H1 (cell line): ENCODE results near the gene CCDC183. TPM values are rescaled to one million over a fixed set of nuclear protein-coding genes. Genes with fewer than 3 reads are reported as not detected.

Experiments
- CTCF ChIA-PET: fragments of 300-600 bp; sonication (Branson Sonifier 250); formaldehyde crosslinking; loops from one replicate; lab custom pipeline; 2021; ENCODE audit not compliant: partially characterized antibody; lab: Charles Lee
- POLR2A ChIA-PET: fragments of 300-600 bp; sonication (Branson Sonifier 250); formaldehyde crosslinking; loops from one replicate; lab custom pipeline; 2021; ENCODE audit warnings: inconsistent platforms; ENCODE audit not compliant: partially characterized antibody; lab: Charles Lee
- DNase-seq, 2 experiments: peaks; one replicate each; pipeline versions ENCODE4 v3.0.0 to v3.0.0-alpha.2; 2010 to 2022; ENCODE audit warnings: low spot score in 2 of 2, low read depth in 1 of 2, mixed read lengths in 1 of 2
- FAIRE-seq: peaks from 2 replicates; lab custom pipeline; 2011; peaks lifted over from hg19 to GRCh38; lab: Jason Lieb, UNC
- H2AFZ ChIP-seq: 2 replicates; pipeline ENCODE4 v1.8.1; 2012; ENCODE audit warnings: low read length, inconsistent platforms
- H2AK5ac ChIP-seq: 2 replicates; pipeline ENCODE4 v1.6.1; 2013; ENCODE audit warnings: low read depth, low read length
- H2BK120ac ChIP-seq: replicated peaks from 2 replicates; pipeline ENCODE3; 2013; ENCODE audit warnings: low read depth, low read length, inconsistent platforms
- H2BK12ac ChIP-seq: 2 replicates; pipeline ENCODE4 v1.6.1; 2013; ENCODE audit warnings: low read depth, low read length
- H2BK15ac ChIP-seq: 2 replicates; pipeline ENCODE4 v1.6.1; 2013; ENCODE audit warnings: low read length
- H2BK20ac ChIP-seq: 2 replicates; pipeline ENCODE4 v1.6.1; 2013; ENCODE audit warnings: low read length
- H2BK5ac ChIP-seq: 2 replicates; pipeline ENCODE4 v1.6.1; 2013; ENCODE audit warnings: low read depth, low read length
- H3K14ac ChIP-seq: 2 replicates; pipeline ENCODE4 v1.6.1; 2013; ENCODE audit warnings: inconsistent platforms; ENCODE audit not compliant: insufficient read length
- H3K18ac ChIP-seq: 2 replicates; pipeline ENCODE4 v1.6.1; 2013; ENCODE audit warnings: low read length; ENCODE audit errors: extremely low read depth
- H3K23ac ChIP-seq: 2 replicates; pipeline ENCODE4 v1.6.1; 2013; ENCODE audit warnings: inconsistent platforms; ENCODE audit not compliant: insufficient read length
- H3K23me2 ChIP-seq: 2 replicates; pipeline ENCODE4 v1.6.1; 2013; ENCODE audit warnings: low read depth, low read length
- H3K27ac ChIP-seq: 2 replicates; pipeline ENCODE4 v1.6.1; 2011; ENCODE audit warnings: low read depth, low read length, inconsistent platforms
- H3K27me3 ChIP-seq, 4 experiments: replicated peaks in 1 of 4; 1 replicate in 1 of 4; 2 replicates in 3 of 4; pipeline versions ENCODE4 v1.6.1 to v1.8.1; 2011 to 2013; ENCODE audit warnings: low read length in 3 of 4, mild to moderate bottlenecking in 3 of 4, inconsistent platforms in 2 of 4, mixed read lengths in 2 of 4, moderate library complexity in 1 of 4; ENCODE audit not compliant: control insufficient read depth in 3 of 4, insufficient read depth in 3 of 4; ENCODE audit errors: extremely low read depth in 1 of 4
- H3K36me3 ChIP-seq, 4 experiments: 2 replicates each; pipeline versions ENCODE4 v1.6.1 to v1.8.1; 2011 to 2013; ENCODE audit warnings: mild to moderate bottlenecking in 4 of 4, low read length in 3 of 4, moderate library complexity in 2 of 4, control low read depth in 1 of 4, inconsistent platforms in 1 of 4; ENCODE audit not compliant: insufficient read depth in 4 of 4, control insufficient read depth in 2 of 4
- H3K4ac ChIP-seq: replicated peaks from 2 replicates; pipeline ENCODE3; 2013; ENCODE audit warnings: low read length, low read depth, mixed read lengths, inconsistent platforms; ENCODE audit not compliant: insufficient read length
- H3K4me1 ChIP-seq, 4 experiments: replicated peaks in 1 of 4; 1 replicate in 1 of 4; 2 replicates in 3 of 4; pipeline versions ENCODE4 v1.6.1 to v1.8.1; 2011 to 2013; ENCODE audit warnings: low read length in 3 of 4, inconsistent platforms in 2 of 4, mixed read lengths in 1 of 4; ENCODE audit not compliant: insufficient read depth in 4 of 4, control insufficient read depth in 3 of 4
- H3K4me2 ChIP-seq, 2 experiments: 2 replicates each; pipeline versions ENCODE4 v1.6.1 to v1.8.1; 2011 to 2013; ENCODE audit warnings: low read depth in 2 of 2, low read length in 2 of 2, control low read depth in 1 of 2, inconsistent platforms in 1 of 2, mild to moderate bottlenecking in 1 of 2; ENCODE audit not compliant: insufficient read depth in 1 of 2
- H3K4me3 ChIP-seq, 4 experiments: fragments of 200-600, 300-600 bp in 1 of 4; sonication (generic), shearing (Covaris generic), sonication (Bioruptor Twin) in 1 of 4; 2 replicates each; pipeline versions ENCODE4 v1.5.1 to v1.8.1; 2011 to 2016; ENCODE audit warnings: low read length in 4 of 4, low read depth in 3 of 4, control low read depth in 2 of 4, inconsistent platforms in 2 of 4, mild to moderate bottlenecking in 2 of 4, mixed read lengths in 1 of 4, moderate library complexity in 1 of 4; ENCODE audit not compliant: insufficient read depth in 2 of 4; ENCODE audit errors: extremely low read depth in 1 of 4
- H3K56ac ChIP-seq: replicated peaks from 2 replicates; pipeline ENCODE3; 2013; ENCODE audit warnings: low read depth, mild to moderate bottlenecking, mixed read lengths, low read length, inconsistent platforms; ENCODE audit not compliant: insufficient read length
- H3K79me1 ChIP-seq: 2 replicates; pipeline ENCODE4 v1.6.1; 2013; ENCODE audit warnings: low read depth, low read length, control low read depth
- H3K79me2 ChIP-seq, 2 experiments: 2 replicates each; pipeline versions ENCODE4 v1.6.1 to v1.8.1; 2012 to 2013; ENCODE audit warnings: low read length in 2 of 2, mild to moderate bottlenecking in 2 of 2, inconsistent platforms in 1 of 2; ENCODE audit not compliant: insufficient read depth in 2 of 2, control insufficient read depth in 1 of 2
- H3K9ac ChIP-seq, 4 experiments: replicated peaks in 1 of 4; 1 replicate in 1 of 4; 2 replicates in 3 of 4; pipeline versions ENCODE4 v1.6.1 to v1.8.1; 2011 to 2013; ENCODE audit warnings: low read depth in 3 of 4, low read length in 3 of 4, control low read depth in 2 of 4, mild to moderate bottlenecking in 2 of 4, moderate library complexity in 2 of 4, inconsistent platforms in 1 of 4; ENCODE audit errors: extremely low read depth in 1 of 4
- H3K9me3 ChIP-seq, 2 experiments: 2 replicates each; pipeline versions ENCODE4 v1.6.1 to v1.8.1; 2012 to 2013; ENCODE audit warnings: mild to moderate bottlenecking in 2 of 2, moderate library complexity in 2 of 2, control low read depth in 1 of 2, inconsistent platforms in 1 of 2, low read depth in 1 of 2, low read length in 1 of 2, mixed read lengths in 1 of 2; ENCODE audit not compliant: insufficient read depth in 2 of 2
- H4K20me1 ChIP-seq, 2 experiments: replicated peaks in 1 of 2; 2 replicates each; pipeline versions ENCODE3 to v1.8.1; 2011 to 2013; ENCODE audit warnings: inconsistent platforms in 2 of 2, low read length in 2 of 2, mild to moderate bottlenecking in 1 of 2; ENCODE audit not compliant: insufficient read depth in 2 of 2, control insufficient read depth in 1 of 2
- H4K5ac ChIP-seq: 2 replicates; pipeline ENCODE4 v1.6.1; 2013; ENCODE audit warnings: low read length, low read depth, mixed read lengths, inconsistent platforms; ENCODE audit not compliant: insufficient read length
- H4K8ac ChIP-seq: 2 replicates; pipeline ENCODE4 v1.8.0; 2013; ENCODE audit warnings: mild to moderate bottlenecking, moderate library complexity, low read length, inconsistent platforms; ENCODE audit not compliant: insufficient read depth; ENCODE audit errors: extremely low read depth
- H4K91ac ChIP-seq: replicated peaks from 2 replicates; pipeline ENCODE3; 2013; ENCODE audit warnings: low read length, mixed read lengths, inconsistent platforms; ENCODE audit not compliant: insufficient read length
- RNF2 ChIP-seq: fragments of 200-900, 300-1000 bp; sonication (generic); IDR thresholded peaks from 2 replicates; pipeline ENCODE4 v1.7.1; 2016; ENCODE audit warnings: borderline replicate concordance, low read depth, mild to moderate bottlenecking, antibody characterized with exemption, low read length; ENCODE audit not compliant: poor library complexity, severe bottlenecking; ENCODE audit errors: missing control alignments
- SIN3A ChIP-seq, 2 experiments: IDR thresholded peaks in 1 of 2; conservative IDR thresholded peaks in 1 of 2; 2 replicates each; pipeline ENCODE4 v1.6.1; 2011 to 2012; ENCODE audit warnings: low read length in 2 of 2, improper control_type of control experiment in 1 of 2, low read depth in 1 of 2, mild to moderate bottlenecking in 1 of 2
- TBP ChIP-seq: IDR thresholded peaks from 2 replicates; pipeline ENCODE4 v1.6.1; 2011; ENCODE audit warnings: low read depth, low read length, improper control_type of control experiment
- WGBS, 2 experiments: shearing (Covaris generic) in 1 of 2; methylation state at CpG; one replicate each; pipeline versions ENCODE4 v1.1.6 to v1.1.7; 2013 to 2015; ENCODE audit warnings: low lambda C conversion rate in 2 of 2, mixed read lengths in 2 of 2, inconsistent platforms in 1 of 2, low coverage in 1 of 2, missing lambda C conversion rate in 1 of 2; ENCODE audit not compliant: insufficient replicate concordance in 2 of 2, insufficient coverage in 1 of 2, insufficient read length in 1 of 2; ENCODE audit errors: extremely low coverage in 1 of 2, missing lambda C conversion rate in 1 of 2; 5-methylcytosine and 5-hydroxymethylcytosine counted together
- polyA plus RNA-seq, 7 experiments: library from polyadenylated mRNA; depleted of rRNA in 3 of 7; stranded (reverse) in 5 of 7; unstranded in 2 of 7; fragments of >200 nt in 5 of 7; fragments of 200-250 nt in 2 of 7; gene quantifications; 1 replicate in 5 of 7; 2 replicates in 1 of 7; 4 replicates in 1 of 7; pipeline versions ENCODE4 v1.2.1 to v1.2.3, GENCODE V29; 2011 to 2013; ENCODE audit warnings: missing spikeins in 2 of 7, mixed read lengths in 2 of 7
- total RNA-seq: library from RNA; stranded (reverse); fragmentation: NEBNext Ultra II Directional; extraction: Animal tissue kit (Norgen Biotek cat#: 25700); gene quantifications from 2 replicates; pipeline ENCODE4 v1.2.1, GENCODE V29; 2021
- TF ChIP-seq, protein P1 (sequence below), 3 experiments: IDR thresholded peaks; 1 replicate in 2 of 3; 2 replicates in 1 of 3; pipeline versions ENCODE4 v1.5.1 to v1.6.1; 2011; ENCODE audit warnings: low read length in 3 of 3, mild to moderate bottlenecking in 3 of 3, inconsistent platforms in 2 of 3, low read depth in 1 of 3, moderate library complexity in 1 of 3; ENCODE audit not compliant: insufficient read depth in 1 of 3; ENCODE audit errors: control extremely low read depth in 1 of 3

CCDC183 gene
- total and polyA plus RNA-seq, 2 of the 8 experiments (the other 6 are each of a cell fraction or from before 2014, with no cell fraction given): 0.51 to 1.6 TPM

DNA sequence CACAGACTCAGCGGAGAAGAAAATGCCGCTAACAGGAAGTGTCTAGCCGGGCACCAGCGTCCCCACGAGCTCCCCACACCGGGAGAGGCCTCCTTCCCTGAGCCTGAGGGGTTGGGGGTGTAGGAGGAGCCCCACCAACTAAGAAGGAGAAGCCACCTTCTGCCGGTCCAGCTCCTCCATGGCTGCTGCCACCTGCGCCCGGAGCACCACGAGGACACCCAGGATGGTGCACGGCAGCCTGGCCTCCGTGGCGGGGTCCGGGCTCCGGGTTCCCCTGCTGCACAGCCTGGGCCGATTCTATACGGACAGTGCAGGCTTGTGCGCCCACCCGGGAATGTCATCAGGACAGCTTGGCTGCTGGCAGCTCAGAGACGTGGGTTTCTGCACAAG lies 38.4 kb upstream of the CCDC183 start:
- Histone ChIP-seq H2BK120ac (no peak overlapping the region), H3K27ac (no peak overlapping the region), H2BK20ac (no peak overlapping the region), H2BK15ac (no peak overlapping the region), H3K14ac (no peak overlapping the region), H3K79me1 (no peaks in the 10 kb centered on the region), H4K91ac (no peak overlapping the region), H3K23me2 (no peaks in the 10 kb centered on the region; the same call in 1 of the 2 replicates), H4K8ac (no peak overlapping the region), H3K9ac (no peak overlapping the region), H3K4me1 (peaks cover 0 to 6% (median 3%) of the 10 kb centered on the region in 4 experiments; a peak in 4 of 7 replicates), H3K36me3 (no peaks in the 10 kb centered on the region), H2BK12ac (no peak overlapping the region), H4K5ac (no peak overlapping the region), H2BK5ac (no peak overlapping the region), H3K9me3 (peaks cover 0 to 6% of the 10 kb centered on the region in 2 experiments; a peak in 1 of 4 replicates), H3K18ac (no peak overlapping the region), H3K4ac (no peak overlapping the region), H3K4me2 (no peak overlapping the region), H2AK5ac (no peak overlapping the region), H4K20me1 (no peaks in the 10 kb centered on the region), H3K4me3 (no peak overlapping the region), H3K27me3 (no peaks in the 10 kb centered on the region), H2AFZ (no peak overlapping the region), H3K79me2 (no peaks in the 10 kb centered on the region), H3K56ac (no peak overlapping the region), H3K23ac (no peak overlapping the region)
- TF ChIP-seq RNF2 (peak; percentile 22), SIN3A (conservative IDR thresholded peaks at IDR 0.05 in 1 of 2, IDR thresholded peaks at IDR 0.05 in 1 of 2; ENCODE audit: low read depth in 1 of 2, low read length in 2 of 2) (no peak), TBP (no peak)
- TF ChIP-seq, protein P1, sequence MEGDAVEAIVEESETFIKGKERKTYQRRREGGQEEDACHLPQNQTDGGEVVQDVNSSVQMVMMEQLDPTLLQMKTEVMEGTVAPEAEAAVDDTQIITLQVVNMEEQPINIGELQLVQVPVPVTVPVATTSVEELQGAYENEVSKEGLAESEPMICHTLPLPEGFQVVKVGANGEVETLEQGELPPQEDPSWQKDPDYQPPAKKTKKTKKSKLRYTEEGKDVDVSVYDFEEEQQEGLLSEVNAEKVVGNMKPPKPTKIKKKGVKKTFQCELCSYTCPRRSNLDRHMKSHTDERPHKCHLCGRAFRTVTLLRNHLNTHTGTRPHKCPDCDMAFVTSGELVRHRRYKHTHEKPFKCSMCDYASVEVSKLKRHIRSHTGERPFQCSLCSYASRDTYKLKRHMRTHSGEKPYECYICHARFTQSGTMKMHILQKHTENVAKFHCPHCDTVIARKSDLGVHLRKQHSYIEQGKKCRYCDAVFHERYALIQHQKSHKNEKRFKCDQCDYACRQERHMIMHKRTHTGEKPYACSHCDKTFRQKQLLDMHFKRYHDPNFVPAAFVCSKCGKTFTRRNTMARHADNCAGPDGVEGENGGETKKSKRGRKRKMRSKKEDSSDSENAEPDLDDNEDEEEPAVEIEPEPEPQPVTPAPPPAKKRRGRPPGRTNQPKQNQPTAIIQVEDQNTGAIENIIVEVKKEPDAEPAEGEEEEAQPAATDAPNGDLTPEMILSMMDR (IDR thresholded peaks at IDR 0.05; ENCODE audit: control extremely low read depth in 1 of 3, insufficient read depth in 1 of 3, low read depth in 1 of 3, low read length in 3 of 3): no peak
- ChIA-PET CTCF (interaction anchor here (0.6 to 5.1 kb wide), 24 partner anchors 8 to 312 kb away, joined by 3 to 42 read pairs (median 4); partner anchors contain the start of genes AJM1, LCN10, LCN6 and SAPCD2), POLR2A (interaction anchor here (1.0 to 3.0 kb wide), 5 partner anchors 16 to 32 kb away, joined by 4 to 26 read pairs (median 5); no protein-coding TSS in a partner anchor)
- DNase-seq (no peak), FAIRE-seq (no peak)
- WGBS, 2 experiments: 83% methylated on average over 16 of the region's 20 CpGs; no CpG with 5 or more reads in 1 of the 2 experiments
